ENCODE results near the gene FAM181A.

Gene FAM181A

GRCh38 chr14:93926873-93927799 is at the start of gene FAM181A:
Gene FAM181A (plus strand): TSS chr14:93927344. CDS start chr14:93928286, 942 bp downstream.
- no peaks in the 10 kb centered on the region for H3K4me1 Mint-ChIP-seq
- no peak for DNase-seq
- peaks cover 0 to 9% of the 10 kb centered on the region in 2 donors for H3K27me3 Mint-ChIP-seq
- no peak within 1 kb of the TSS for H3K4me3 Mint-ChIP-seq
- H3K27ac Mint-ChIP-seq = no peak within 1 kb of the TSS
- H3K36me3 Mint-ChIP-seq = no peaks in the 10 kb centered on the region
- no peak for ATAC-seq (replicated peaks)
- no peaks in the 10 kb centered on the region for H3K9me3 Mint-ChIP-seq

- peaks cover 0 to 4% of the 10 kb centered on the region in 2 donors for H3K4me1 Mint-ChIP-seq
These were observed 48.9 kb upstream of the FAM181A start for GRCh38 chr14:93878212-93878611.

GRCh38 chr14:93878871-93879270 is 48.3 kb upstream of the FAM181A start:
- Mint-ChIP-seq H3K27ac (no peak overlapping the region), H3K4me3 (no peak overlapping the region), H3K27me3 (peaks cover 6 to 25% of the 10 kb centered on the region in 2 donors)

More at GRCh38 chr14:93878212-93878611, 48.9 kb upstream of the FAM181A start:
- no peak for DNase-seq
- Mint-ChIP-seq H3K9me3 (peaks cover 13 to 19% of the 10 kb centered on the region in 2 donors), H3K36me3 (peaks cover 0 to 3% of the 10 kb centered on the region in 2 donors), H3K27me3 (peaks cover 11 to 25% of the 10 kb centered on the region in 2 donors), H3K27ac (no peak overlapping the region), H3K4me3 (no peak overlapping the region)
- ATAC-seq (replicated peaks) = no peak

GRCh38 chr14:93879362-93879983 is 47.7 kb upstream of the FAM181A start:
- H3K27me3 Mint-ChIP-seq = peaks cover 6 to 19% of the 10 kb centered on the region in 2 donors
- H3K9me3 Mint-ChIP-seq = peaks cover 8 to 13% of the 10 kb centered on the region in 2 donors
- peaks cover 0 to 4% of the 10 kb centered on the region in 2 donors for H3K4me1 Mint-ChIP-seq
- no peak overlapping the region for H3K27ac Mint-ChIP-seq
- ATAC-seq (replicated peaks) (no peak), DNase-seq (no peak)
- no peak overlapping the region for H3K4me3 Mint-ChIP-seq
- no peaks in the 10 kb centered on the region for H3K36me3 Mint-ChIP-seq

More at GRCh38 chr14:93878871-93879270, 48.3 kb upstream of the FAM181A start:
- Mint-ChIP-seq H3K36me3 (peaks cover 0 to 3% of the 10 kb centered on the region in 2 donors), H3K4me1 (peaks cover 0 to 4% of the 10 kb centered on the region in 2 donors), H3K9me3 (peaks cover 11 to 19% of the 10 kb centered on the region in 2 donors)
- DNase-seq (no peak), ATAC-seq (replicated peaks) (no peak)

GRCh38 chr14:93880021-93880820 is 46.9 kb upstream of the FAM181A start:
- Mint-ChIP-seq H3K4me1 (peaks cover 0 to 4% of the 10 kb centered on the region in 2 donors), H3K9me3 (peaks cover 13 to 18% of the 10 kb centered on the region in 2 donors), H3K27me3 (peaks cover 13 to 25% of the 10 kb centered on the region in 2 donors), H3K4me3 (no peak overlapping the region), H3K27ac (no peak overlapping the region), H3K36me3 (no peaks in the 10 kb centered on the region)
- DNase-seq (no peak), ATAC-seq (replicated peaks) (no peak)

- peaks cover 11 to 19% of the 10 kb centered on the region in 2 donors for H3K9me3 Mint-ChIP-seq
- ATAC-seq (replicated peaks) (no peak), DNase-seq (no peak)
- H3K27me3 Mint-ChIP-seq = peaks cover 27 to 36% of the 10 kb centered on the region in 2 donors
- peaks cover 0 to 4% of the 10 kb centered on the region in 2 donors for H3K4me1 Mint-ChIP-seq
- H3K4me3 Mint-ChIP-seq = no peak overlapping the region
- H3K36me3 Mint-ChIP-seq = no peaks in the 10 kb centered on the region
- H3K27ac Mint-ChIP-seq = no peak overlapping the region
These were observed 42.2 kb upstream of the FAM181A start for GRCh38 chr14:93884950-93885349.

GRCh38 chr14:93888995-93889394 is 38.1 kb upstream of the FAM181A start:
- H3K27me3 Mint-ChIP-seq = peaks cover 32 to 52% of the 10 kb centered on the region in 2 donors
- no peaks in the 10 kb centered on the region for H3K36me3 Mint-ChIP-seq
- H3K4me3 Mint-ChIP-seq = no peak overlapping the region
- no peaks in the 10 kb centered on the region for H3K4me1 Mint-ChIP-seq
- ATAC-seq (replicated peaks) = no peak
- DNase-seq = no peak
- no peak overlapping the region for H3K27ac Mint-ChIP-seq
- peaks cover 5 to 10% of the 10 kb centered on the region in 2 donors for H3K9me3 Mint-ChIP-seq

GRCh38 chr14:93889739-93890483 is 37.2 kb upstream of the FAM181A start:
- H3K4me1 Mint-ChIP-seq = no peaks in the 10 kb centered on the region
- DNase-seq = no peak
- no peak overlapping the region for H3K27ac Mint-ChIP-seq
- peaks cover 2 to 6% of the 10 kb centered on the region in 2 donors for H3K9me3 Mint-ChIP-seq
- peaks cover 31 to 49% of the 10 kb centered on the region in 2 donors for H3K27me3 Mint-ChIP-seq
- H3K36me3 Mint-ChIP-seq = no peaks in the 10 kb centered on the region
- H3K4me3 Mint-ChIP-seq = no peak overlapping the region
- no peak for ATAC-seq (replicated peaks)

- H3K9me3 Mint-ChIP-seq = no peaks in the 10 kb centered on the region
- H3K27me3 Mint-ChIP-seq = peaks cover 30 to 42% of the 10 kb centered on the region in 2 donors
- no peak overlapping the region for H3K27ac Mint-ChIP-seq
- no peak overlapping the region for H3K4me3 Mint-ChIP-seq
- H3K4me1 Mint-ChIP-seq = no peaks in the 10 kb centered on the region
- ATAC-seq (replicated peaks) (no peak), DNase-seq (no peak)
- no peaks in the 10 kb centered on the region for H3K36me3 Mint-ChIP-seq
These were observed 35.2 kb upstream of the FAM181A start for GRCh38 chr14:93891756-93892504.

- Mint-ChIP-seq H3K27ac (no peak overlapping the region), H3K9me3 (no peaks in the 10 kb centered on the region), H3K36me3 (no peaks in the 10 kb centered on the region), H3K4me3 (no peak overlapping the region), H3K27me3 (peaks cover 32 to 42% of the 10 kb centered on the region in 2 donors), H3K4me1 (no peaks in the 10 kb centered on the region)
- DNase-seq (no peak), ATAC-seq (replicated peaks) (no peak)
These were observed 34.7 kb upstream of the FAM181A start for GRCh38 chr14:93892505-93892839.

GRCh38 chr14:93892923-93893558 is 34.1 kb upstream of the FAM181A start:
- Mint-ChIP-seq H3K4me1 (no peaks in the 10 kb centered on the region), H3K36me3 (no peaks in the 10 kb centered on the region), H3K27ac (no peak overlapping the region), H3K4me3 (no peak overlapping the region), H3K27me3 (peaks cover 33 to 39% of the 10 kb centered on the region in 2 donors), H3K9me3 (no peaks in the 10 kb centered on the region)
- peak; percentile 37 for DNase-seq
- peak; percentile 64 to 75 for ATAC-seq (replicated peaks)

GRCh38 chr14:93893661-93894261 is 33.4 kb upstream of the FAM181A start:
- H3K4me3 Mint-ChIP-seq = no peak overlapping the region
- no peaks in the 10 kb centered on the region for H3K4me1 Mint-ChIP-seq
- DNase-seq (no peak), ATAC-seq (replicated peaks) (no peak)
- H3K9me3 Mint-ChIP-seq = no peaks in the 10 kb centered on the region
- H3K36me3 Mint-ChIP-seq = no peaks in the 10 kb centered on the region
- H3K27ac Mint-ChIP-seq = no peak overlapping the region
- H3K27me3 Mint-ChIP-seq = peaks cover 31 to 34% of the 10 kb centered on the region in 2 donors
